ENCODE data around the gene OBP2B. TPM values are rescaled to one million over a fixed set of nuclear protein-coding genes. Genes with fewer than 3 reads are reported as not detected.

The OBP2B gene
- total and polyA plus RNA-seq, 10 of the 15 experiments (the other 5 are each of a cell fraction or from before 2014, with no cell fraction given): not detected

DNA sequence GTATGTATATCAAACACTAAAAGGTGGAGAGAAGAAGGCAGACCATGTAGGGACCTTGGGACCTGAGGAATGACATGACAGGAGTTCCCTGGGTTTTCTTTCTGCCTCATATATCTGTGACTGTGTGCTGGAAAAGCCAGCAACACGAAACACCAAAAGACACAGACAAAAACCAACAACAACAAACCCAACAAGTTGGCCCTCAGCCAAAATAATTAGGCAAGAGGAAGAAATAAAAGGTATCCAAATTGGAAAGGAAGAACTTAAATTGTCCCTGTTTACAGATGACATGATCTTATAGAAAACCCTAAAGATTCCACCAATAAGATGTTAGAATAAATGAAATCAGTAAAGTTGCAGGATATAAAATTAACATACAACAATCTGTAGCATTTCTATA lies 44.2 kb upstream of the OBP2B start:
- FAIRE-seq: no peak

More for the DNA sequence above, 44.2 kb upstream of the OBP2B start:
- H3K27ac ChIP-seq (ENCODE audit: control insufficient read depth, insufficient read depth): no peak overlapping the region
- DNase-seq (ENCODE audit: low read depth, low spot score) (no peak), ATAC-seq (no peak)
- no peak overlapping the region for H2AFZ ChIP-seq (ENCODE audit: control insufficient read depth, low read depth, low read length)
- TF ChIP-seq BCLAF1 (IDR thresholded peaks at IDR 0.05) (no peak), EP300 (IDR thresholded peaks at IDR 0.05; ENCODE audit: borderline replicate concordance in 1 of 2, control insufficient read depth in 1 of 2, low read depth in 2 of 2, low read length in 2 of 2) (no peak), SRF (IDR thresholded peaks at IDR 0.05; ENCODE audit: low read depth in 2 of 2, low read length in 2 of 2) (no peak), ATF2 (IDR thresholded peaks at IDR 0.05; ENCODE audit: low read length) (no peak), CBFB (IDR thresholded peaks at IDR 0.05; ENCODE audit: low read depth) (no peak), SMAD1 (IDR thresholded peaks at IDR 0.05; ENCODE audit: low read depth, partially characterized antibody) (no peak), IKZF1 (conservative IDR thresholded peaks at IDR 0.05) (no peak), GATAD2B (conservative IDR thresholded peaks at IDR 0.05; ENCODE audit: low read depth) (no peak)
- H3K4me1 ChIP-seq (ENCODE audit: control insufficient read depth, insufficient read depth, low read length): no peaks in the 10 kb centered on the region
- SMC1A ChIA-PET (ENCODE audit: uncharacterized antibody, unreplicated experiment): interaction anchor here (0.5 kb wide), 1 partner anchor 470 kb away, joined by 3 read pairs; no protein-coding TSS in a partner anchor
- peaks cover 0 to 2% of the 10 kb centered on the region in 2 experiments; a peak in 3 of 4 replicates for H3K27me3 ChIP-seq (replicated peaks in 1 of 2; ENCODE audit: control insufficient read depth in 2 of 2, insufficient read depth in 2 of 2, low read length in 1 of 2)
- H3K9ac ChIP-seq (ENCODE audit: control insufficient read depth, insufficient read depth, low read length): no peak overlapping the region
- no peaks in the 10 kb centered on the region for H3K79me2 ChIP-seq (ENCODE audit: control insufficient read depth, insufficient read depth, low read length)
- in situ Hi-C loops (cut with MboI) (no loop called here), intact Hi-C loops (cut with micrococcal nuclease; ENCODE audit: unreplicated experiment) (no loop called here)
- H3K9me3 ChIP-seq (replicated peaks; ENCODE audit: control insufficient read depth, insufficient read depth, low read length): no peaks in the 10 kb centered on the region
- H4K20me1 ChIP-seq (ENCODE audit: control insufficient read depth, insufficient read depth): no peaks in the 10 kb centered on the region
- POLR2A ChIA-PET: no interaction called here
- RAD21 ChIA-PET (ENCODE audit: unreplicated experiment): no interaction called here
- no peaks in the 10 kb centered on the region for H3K36me3 ChIP-seq (ENCODE audit: control insufficient read depth in 2 of 2, insufficient read depth in 2 of 2, low read length in 1 of 2)
- BruUV-seq (replicated peaks): no TSS peak
- CTCF ChIA-PET: no interaction called here
- H3K4me2 ChIP-seq (ENCODE audit: control insufficient read depth, insufficient read depth): no peak overlapping the region
- no peak overlapping the region for H3K4me3 ChIP-seq
- 0% methylated on average over 1 of the region's 1 CpG for WGBS (ENCODE audit: insufficient coverage, insufficient replicate concordance, low lambda C conversion rate, missing lambda C conversion rate)

Data from GM12878 (cell line).